CD4-positive, alpha-beta T cell (primary cell): ENCODE results near the gene PPAT. TPM values are rescaled to one million over a fixed set of nuclear protein-coding genes. Genes with fewer than 3 reads are reported as not detected.

ENCODE experiments used
- ATAC-seq: fragments of 200-7000 bp; cut with Tn5 transposase; one replicate; pipeline ENCODE4 v1.10.0; 2022; ENCODE audit warnings: mild to moderate bottlenecking; ENCODE audit not compliant: poor library complexity
- CTCF ChIA-PET: fragments of 350-600 bp; sonication (Branson Sonifier 250); formaldehyde crosslinking; loops from one replicate; lab custom pipeline; 2021; ENCODE audit warnings: antibody characterized with exemption, inconsistent platforms; lab: Charles Lee
- POLR2A ChIA-PET: fragments of 350-600 bp; sonication (Branson Sonifier 250); formaldehyde crosslinking; loops from one replicate; lab custom pipeline; 2021; ENCODE audit warnings: antibody characterized with exemption, inconsistent platforms; lab: Charles Lee
- DNase-seq, 14 experiments: peaks; one replicate each; pipeline ENCODE4 v3.0.0-alpha.2; 2013 to 2020; ENCODE audit warnings: mixed read lengths in 2 of 14
- H3K27ac ChIP-seq, 2 donors: one replicate each; pipeline versions ENCODE4 v1.5.1 to v1.7.0; 2013; ENCODE audit warnings: low read length in 2 of 2, low read depth in 1 of 2, mild to moderate bottlenecking in 1 of 2
- H3K27me3 ChIP-seq, 2 experiments: 1 replicate in 1 of 2; 2 replicates in 1 of 2; pipeline versions ENCODE4 v1.6.1 to v1.7.0; 2013; ENCODE audit warnings: low read length in 2 of 2, control low read depth in 1 of 2, mild to moderate bottlenecking in 1 of 2, moderate library complexity in 1 of 2; ENCODE audit not compliant: insufficient read depth in 2 of 2, control insufficient read depth in 1 of 2
- H3K36me3 ChIP-seq: one replicate; pipeline ENCODE4 v1.6.1; 2013; ENCODE audit warnings: low read length, control low read depth; ENCODE audit not compliant: insufficient read depth
- H3K4me1 ChIP-seq: one replicate; pipeline ENCODE4 v1.6.1; 2013; ENCODE audit warnings: low read length, control low read depth; ENCODE audit not compliant: insufficient read depth
- H3K4me3 ChIP-seq: one replicate; pipeline ENCODE4 v1.5.1; 2013; ENCODE audit warnings: mild to moderate bottlenecking, low read length, moderate library complexity
- H3K9me3 ChIP-seq, 2 experiments: 1 replicate in 1 of 2; 2 replicates in 1 of 2; pipeline versions ENCODE4 v1.6.1 to v1.7.0; 2013; ENCODE audit warnings: low read length in 2 of 2, mild to moderate bottlenecking in 2 of 2, control low read depth in 1 of 2, moderate library complexity in 1 of 2; ENCODE audit not compliant: control insufficient read depth in 1 of 2, insufficient read depth in 1 of 2
- H3K27ac Mint-ChIP-seq: one replicate; pipeline ENCODE4 v1.8.0; 2020; ENCODE audit warnings: mixed read lengths
- H3K27me3 Mint-ChIP-seq: one replicate; pipeline ENCODE4 v1.8.0; 2021; ENCODE audit warnings: mixed read lengths
- H3K36me3 Mint-ChIP-seq: one replicate; pipeline ENCODE4 v1.8.0; 2021; ENCODE audit warnings: low read depth, mixed read lengths
- H3K4me1 Mint-ChIP-seq: one replicate; pipeline ENCODE4 v1.8.0; 2021; ENCODE audit warnings: low read depth, mixed read lengths
- H3K4me3 Mint-ChIP-seq: one replicate; pipeline ENCODE4 v1.8.0; 2020; ENCODE audit warnings: mild to moderate bottlenecking, mixed read lengths
- H3K9me3 Mint-ChIP-seq: one replicate; pipeline ENCODE4 v1.8.0; 2020; ENCODE audit warnings: mixed read lengths
- intact Hi-C, 2 experiments: fragments of 100-400 bp; cut with DNase I in 1 of 2; cut with micrococcal nuclease in 1 of 2; formaldehyde crosslinking; loops; one replicate each; pipeline versions ENCODE4 v1.15.1 to v1.9.0; 2023 to 2025; cut with DNase I, micrococcal nuclease
- total RNA-seq, 174 experiments: library from RNA in 2 of 174; stranded (reverse) in 2 of 174; gene quantifications; one replicate each; pipeline ENCODE4 v1.2.3 and lab custom pipeline; 2021 to 2026
- TF ChIP-seq, protein P1 (sequence below): fragments of 200-600 bp; IDR thresholded peaks from one replicate; pipeline ENCODE4 v1.8.0; 2022; ENCODE audit warnings: antibody characterized with exemption, mild to moderate bottlenecking

The PPAT gene
- total RNA-seq, 2 experiments from 2014 or later: 4.7 to 6.3 TPM

DNA sequence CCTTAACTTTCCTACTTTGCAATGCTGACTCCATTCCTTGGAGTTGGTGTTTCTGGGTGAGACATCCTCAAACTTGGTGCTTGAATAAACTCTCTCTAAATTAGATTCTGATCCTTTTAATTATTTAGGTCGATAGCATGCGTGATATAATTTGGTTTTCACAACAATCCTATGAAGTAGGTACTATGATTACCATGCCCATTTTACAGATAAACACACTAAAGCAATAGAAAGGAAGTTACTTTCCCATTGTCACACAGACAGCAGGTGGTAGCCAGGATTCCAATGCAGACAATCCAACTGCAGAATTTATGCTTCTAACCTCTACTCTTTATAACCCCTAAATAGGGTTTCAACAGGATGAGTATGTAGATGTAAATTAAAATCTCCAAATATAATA lies 26.4 kb downstream of the PPAT start:
- ChIA-PET CTCF (no interaction called here), POLR2A (no interaction called here)
- peaks cover 12% of the 10 kb centered on the region for H3K36me3 ChIP-seq
- intact Hi-C loops: no loop called here
- DNase-seq: no peak
- no peak overlapping the region for H3K27ac ChIP-seq
- Mint-ChIP-seq H3K27me3 (no peaks in the 10 kb centered on the region), H3K27ac (no peak overlapping the region), H3K9me3 (no peaks in the 10 kb centered on the region), H3K36me3 (peaks cover 40% of the 10 kb centered on the region), H3K4me3 (no peak overlapping the region), H3K4me1 (peaks cover 17% of the 10 kb centered on the region)
- H3K9me3 ChIP-seq: no peaks in the 10 kb centered on the region
- ATAC-seq: no peak
- no peaks in the 10 kb centered on the region for H3K4me1 ChIP-seq
- TF ChIP-seq, protein P1, sequence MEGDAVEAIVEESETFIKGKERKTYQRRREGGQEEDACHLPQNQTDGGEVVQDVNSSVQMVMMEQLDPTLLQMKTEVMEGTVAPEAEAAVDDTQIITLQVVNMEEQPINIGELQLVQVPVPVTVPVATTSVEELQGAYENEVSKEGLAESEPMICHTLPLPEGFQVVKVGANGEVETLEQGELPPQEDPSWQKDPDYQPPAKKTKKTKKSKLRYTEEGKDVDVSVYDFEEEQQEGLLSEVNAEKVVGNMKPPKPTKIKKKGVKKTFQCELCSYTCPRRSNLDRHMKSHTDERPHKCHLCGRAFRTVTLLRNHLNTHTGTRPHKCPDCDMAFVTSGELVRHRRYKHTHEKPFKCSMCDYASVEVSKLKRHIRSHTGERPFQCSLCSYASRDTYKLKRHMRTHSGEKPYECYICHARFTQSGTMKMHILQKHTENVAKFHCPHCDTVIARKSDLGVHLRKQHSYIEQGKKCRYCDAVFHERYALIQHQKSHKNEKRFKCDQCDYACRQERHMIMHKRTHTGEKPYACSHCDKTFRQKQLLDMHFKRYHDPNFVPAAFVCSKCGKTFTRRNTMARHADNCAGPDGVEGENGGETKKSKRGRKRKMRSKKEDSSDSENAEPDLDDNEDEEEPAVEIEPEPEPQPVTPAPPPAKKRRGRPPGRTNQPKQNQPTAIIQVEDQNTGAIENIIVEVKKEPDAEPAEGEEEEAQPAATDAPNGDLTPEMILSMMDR: no peak
- H3K27me3 ChIP-seq: no peaks in the 10 kb centered on the region
- H3K4me3 ChIP-seq: no peak overlapping the region

DNA sequence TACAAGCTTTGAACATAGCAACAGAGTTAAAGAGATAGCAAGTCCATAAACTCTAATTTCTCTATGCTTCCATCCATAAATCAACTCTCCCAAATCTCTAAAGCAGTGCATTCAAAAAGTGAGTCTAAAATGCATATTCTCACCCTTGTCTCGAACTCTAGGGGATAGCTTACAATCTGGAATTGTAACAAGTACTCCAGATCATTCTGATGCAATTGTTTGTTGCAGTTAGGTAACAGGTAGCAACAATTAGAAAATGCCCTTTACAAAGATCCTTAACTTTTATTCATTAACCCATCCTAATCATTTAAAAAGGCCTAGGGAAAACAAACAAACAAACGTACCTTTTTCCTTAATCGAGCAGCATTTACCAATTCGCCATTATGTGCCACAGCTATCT lies 29.3 kb downstream of the PPAT start:
- Histone ChIP-seq H3K9me3 (no peaks in the 10 kb centered on the region), H3K27ac (no peak overlapping the region), H3K4me1 (no peaks in the 10 kb centered on the region), H3K4me3 (no peak overlapping the region), H3K36me3 (peaks cover 19% of the 10 kb centered on the region), H3K27me3 (no peaks in the 10 kb centered on the region)
- TF ChIP-seq, protein P1: no peak
- Mint-ChIP-seq H3K36me3 (peaks cover 59% of the 10 kb centered on the region), H3K27ac (no peak overlapping the region), H3K4me1 (peaks cover 11% of the 10 kb centered on the region), H3K9me3 (no peaks in the 10 kb centered on the region), H3K4me3 (no peak overlapping the region), H3K27me3 (no peaks in the 10 kb centered on the region)
- ATAC-seq (no peak), DNase-seq (no peak)
- intact Hi-C loops: no loop called here
- ChIA-PET CTCF (no interaction called here), POLR2A (interaction anchor here (0.6 kb wide), 1 partner anchor 63 kb away, joined by 3 read pairs; no protein-coding TSS in a partner anchor)

DNA sequence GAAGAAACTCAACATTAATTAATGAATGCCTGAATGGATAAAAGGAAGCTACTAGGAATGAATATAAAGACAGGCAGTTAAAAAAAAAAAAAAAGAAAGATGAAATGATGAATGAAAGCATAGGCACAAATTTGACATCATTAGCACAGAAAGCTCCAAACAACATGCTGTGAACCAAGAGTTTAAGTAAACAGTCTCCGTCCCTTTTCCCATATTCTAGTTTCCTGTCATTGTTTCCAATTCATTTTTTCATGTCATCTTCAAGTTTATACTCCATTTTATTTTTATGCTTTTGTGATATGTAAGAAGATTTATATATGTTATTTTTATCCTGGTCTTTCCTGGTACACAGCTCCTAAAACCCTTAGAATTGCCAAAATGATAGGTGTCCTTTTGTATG lies 30.4 kb downstream of the PPAT start:
- Mint-ChIP-seq H3K4me3 (no peak overlapping the region), H3K27ac (no peak overlapping the region), H3K9me3 (no peaks in the 10 kb centered on the region), H3K27me3 (no peaks in the 10 kb centered on the region), H3K36me3 (peaks cover 71% of the 10 kb centered on the region), H3K4me1 (peaks cover 6% of the 10 kb centered on the region)
- intact Hi-C loops: no loop called here
- ChIA-PET CTCF (no interaction called here), POLR2A (interaction anchor here (1.5 kb wide), 1 partner anchor 31 kb away, joined by 4 read pairs; the partner anchor contains the start of genes PAICS and PPAT)
- H3K4me1 ChIP-seq: no peaks in the 10 kb centered on the region
- H3K9me3 ChIP-seq: no peaks in the 10 kb centered on the region
- DNase-seq (no peak), ATAC-seq (no peak)
- H3K4me3 ChIP-seq: no peak overlapping the region
- no peaks in the 10 kb centered on the region for H3K27me3 ChIP-seq
- H3K36me3 ChIP-seq: peaks cover 30% of the 10 kb centered on the region
- H3K27ac ChIP-seq: no peak overlapping the region
- TF ChIP-seq, protein P1: no peak
